CD4-positive, alpha-beta T cell (primary cell): ENCODE measurements around the gene ATP23. TPM values are rescaled to one million over a fixed set of nuclear protein-coding genes. Genes with fewer than 3 reads are reported as not detected.

ENCODE experiments used
- ATAC-seq: fragments of 200-7000 bp; cut with Tn5 transposase; one replicate; pipeline ENCODE4 v1.10.0; 2022; ENCODE audit warnings: mild to moderate bottlenecking; ENCODE audit not compliant: poor library complexity
- CTCF ChIA-PET: fragments of 350-600 bp; sonication (Branson Sonifier 250); formaldehyde crosslinking; loops from one replicate; lab custom pipeline; 2021; ENCODE audit warnings: antibody characterized with exemption, inconsistent platforms; lab: Charles Lee
- POLR2A ChIA-PET: fragments of 350-600 bp; sonication (Branson Sonifier 250); formaldehyde crosslinking; loops from one replicate; lab custom pipeline; 2021; ENCODE audit warnings: antibody characterized with exemption, inconsistent platforms; lab: Charles Lee
- DNase-seq, 14 experiments: peaks; one replicate each; pipeline ENCODE4 v3.0.0-alpha.2; 2013 to 2020; ENCODE audit warnings: mixed read lengths in 2 of 14
- H3K27ac ChIP-seq, 2 donors: one replicate each; pipeline versions ENCODE4 v1.5.1 to v1.7.0; 2013; ENCODE audit warnings: low read length in 2 of 2, low read depth in 1 of 2, mild to moderate bottlenecking in 1 of 2
- H3K27me3 ChIP-seq, 2 experiments: 1 replicate in 1 of 2; 2 replicates in 1 of 2; pipeline versions ENCODE4 v1.6.1 to v1.7.0; 2013; ENCODE audit warnings: low read length in 2 of 2, control low read depth in 1 of 2, mild to moderate bottlenecking in 1 of 2, moderate library complexity in 1 of 2; ENCODE audit not compliant: insufficient read depth in 2 of 2, control insufficient read depth in 1 of 2
- H3K36me3 ChIP-seq: one replicate; pipeline ENCODE4 v1.6.1; 2013; ENCODE audit warnings: low read length, control low read depth; ENCODE audit not compliant: insufficient read depth
- H3K4me1 ChIP-seq: one replicate; pipeline ENCODE4 v1.6.1; 2013; ENCODE audit warnings: low read length, control low read depth; ENCODE audit not compliant: insufficient read depth
- H3K4me3 ChIP-seq: one replicate; pipeline ENCODE4 v1.5.1; 2013; ENCODE audit warnings: mild to moderate bottlenecking, low read length, moderate library complexity
- H3K9me3 ChIP-seq, 2 experiments: 1 replicate in 1 of 2; 2 replicates in 1 of 2; pipeline versions ENCODE4 v1.6.1 to v1.7.0; 2013; ENCODE audit warnings: low read length in 2 of 2, mild to moderate bottlenecking in 2 of 2, control low read depth in 1 of 2, moderate library complexity in 1 of 2; ENCODE audit not compliant: control insufficient read depth in 1 of 2, insufficient read depth in 1 of 2
- H3K27ac Mint-ChIP-seq: one replicate; pipeline ENCODE4 v1.8.0; 2020; ENCODE audit warnings: mixed read lengths
- H3K27me3 Mint-ChIP-seq: one replicate; pipeline ENCODE4 v1.8.0; 2021; ENCODE audit warnings: mixed read lengths
- H3K36me3 Mint-ChIP-seq: one replicate; pipeline ENCODE4 v1.8.0; 2021; ENCODE audit warnings: low read depth, mixed read lengths
- H3K4me1 Mint-ChIP-seq: one replicate; pipeline ENCODE4 v1.8.0; 2021; ENCODE audit warnings: low read depth, mixed read lengths
- H3K4me3 Mint-ChIP-seq: one replicate; pipeline ENCODE4 v1.8.0; 2020; ENCODE audit warnings: mild to moderate bottlenecking, mixed read lengths
- H3K9me3 Mint-ChIP-seq: one replicate; pipeline ENCODE4 v1.8.0; 2020; ENCODE audit warnings: mixed read lengths
- CTCF ChIP-seq: fragments of 200-600 bp; IDR thresholded peaks from one replicate; pipeline ENCODE4 v1.8.0; 2022; ENCODE audit warnings: antibody characterized with exemption, mild to moderate bottlenecking
- intact Hi-C, 2 experiments: fragments of 100-400 bp; cut with DNase I in 1 of 2; cut with micrococcal nuclease in 1 of 2; formaldehyde crosslinking; loops; one replicate each; pipeline versions ENCODE4 v1.15.1 to v1.9.0; 2023 to 2025; cut with DNase I, micrococcal nuclease
- total RNA-seq, 174 experiments: library from RNA in 2 of 174; stranded (reverse) in 2 of 174; gene quantifications; one replicate each; pipeline ENCODE4 v1.2.3 and lab custom pipeline; 2021 to 2026

The ATP23 gene
- total RNA-seq, 2 experiments from 2014 or later: 5.3 to 5.6 TPM

- no peaks in the 10 kb centered on the region for H3K4me1 Mint-ChIP-seq
- DNase-seq (no peak), ATAC-seq (no peak)
- peaks cover 95% of the 10 kb centered on the region for H3K36me3 Mint-ChIP-seq
- H3K27ac Mint-ChIP-seq: no peak overlapping the region
- no peak overlapping the region for H3K4me3 ChIP-seq
- peaks cover 34% of the 10 kb centered on the region for H3K36me3 ChIP-seq
- ChIA-PET CTCF (interaction anchor here (1.1 kb wide), 1 partner anchor 27 kb away, joined by 4 read pairs; no protein-coding TSS in a partner anchor), POLR2A (no interaction called here)
- peaks cover 8% of the 10 kb centered on the region for H3K9me3 Mint-ChIP-seq
- no peak overlapping the region for H3K4me3 Mint-ChIP-seq
- H3K27me3 Mint-ChIP-seq: no peaks in the 10 kb centered on the region
- intact Hi-C loops: no loop called here
- no peaks in the 10 kb centered on the region for H3K27me3 ChIP-seq
- no peaks in the 10 kb centered on the region for H3K4me1 ChIP-seq
- peaks cover 0 to 10% of the 10 kb centered on the region in 2 experiments for H3K9me3 ChIP-seq
- no peak for TF ChIP-seq CTCF
- H3K27ac ChIP-seq: no peak overlapping the region
Observed at GRCh38 chr12:57954768-57955167, 13.4 kb downstream of the ATP23 start.

DNA sequence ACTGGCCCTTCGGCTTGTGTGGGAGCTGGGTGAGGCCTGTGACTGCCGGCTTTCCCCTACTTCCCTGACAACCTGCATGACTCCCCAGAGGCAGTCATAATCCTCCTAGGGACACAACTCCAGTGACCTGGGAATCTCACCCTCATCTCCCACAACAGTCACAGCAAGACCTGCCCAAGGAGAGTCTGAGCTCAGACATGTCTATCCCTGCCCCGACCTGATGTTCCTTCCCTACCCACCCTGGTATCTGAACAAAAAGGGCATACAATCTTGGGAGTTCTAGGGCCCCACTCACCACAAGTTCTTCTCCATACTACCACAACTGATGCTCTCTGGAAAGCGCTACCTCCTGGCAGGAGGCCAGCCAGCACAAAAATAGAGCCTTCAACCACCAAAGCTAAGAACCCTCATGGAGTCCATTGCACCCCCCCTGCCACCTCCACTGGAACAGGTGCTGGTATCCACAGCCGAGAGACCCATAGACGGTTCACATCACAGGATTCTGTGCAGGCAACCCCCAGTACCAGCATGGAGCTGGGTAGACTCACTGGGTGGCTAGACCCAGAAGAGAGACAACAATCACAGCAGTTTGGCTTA lies 16.8 kb downstream of the ATP23 start:
- no peaks in the 10 kb centered on the region for H3K27me3 Mint-ChIP-seq
- peaks cover 21% of the 10 kb centered on the region for H3K9me3 Mint-ChIP-seq

GRCh38 chr12:57964421-57964820 lies 23.1 kb downstream of the ATP23 start:
- POLR2A ChIA-PET: no interaction called here
- no peak overlapping the region for H3K27ac Mint-ChIP-seq
- CTCF ChIA-PET: no interaction called here
- intact Hi-C loops: no loop called here
- H3K4me1 Mint-ChIP-seq: no peaks in the 10 kb centered on the region
- H3K4me3 ChIP-seq: no peak overlapping the region
- H3K4me1 ChIP-seq: no peaks in the 10 kb centered on the region
- peaks cover 0 to 13% of the 10 kb centered on the region in 2 experiments for H3K9me3 ChIP-seq
- no peak for TF ChIP-seq CTCF
- no peaks in the 10 kb centered on the region for H3K27me3 ChIP-seq
- DNase-seq: no peak
- H3K9me3 Mint-ChIP-seq: peaks cover 34% of the 10 kb centered on the region
- H3K36me3 Mint-ChIP-seq: peaks cover 50% of the 10 kb centered on the region
- ATAC-seq: no peak
- H3K4me3 Mint-ChIP-seq: no peak overlapping the region
- H3K27ac ChIP-seq: no peak overlapping the region
- no peaks in the 10 kb centered on the region for H3K36me3 ChIP-seq
- H3K27me3 Mint-ChIP-seq: no peaks in the 10 kb centered on the region

More for the DNA sequence above, 16.8 kb downstream of the ATP23 start:
- Mint-ChIP-seq H3K4me3 (no peak overlapping the region), H3K4me1 (no peaks in the 10 kb centered on the region), H3K27ac (no peak overlapping the region), H3K36me3 (peaks cover 97% of the 10 kb centered on the region)
- H3K36me3 ChIP-seq: peaks cover 25% of the 10 kb centered on the region
- peaks cover 9 to 10% of the 10 kb centered on the region in 2 experiments for H3K9me3 ChIP-seq
- ATAC-seq: no peak
- H3K27ac ChIP-seq: no peak overlapping the region
- no peak for DNase-seq
- intact Hi-C loops: no loop called here
- H3K4me1 ChIP-seq: no peaks in the 10 kb centered on the region
- H3K4me3 ChIP-seq: no peak overlapping the region
- ChIA-PET CTCF (no interaction called here), POLR2A (no interaction called here)
- no peaks in the 10 kb centered on the region for H3K27me3 ChIP-seq
- TF ChIP-seq CTCF: no peak
